Ovary (tissue), 3 donors: Measurements from ENCODE around the gene SUB1.

ENCODE experiments used
- EP300 ChIP-seq: sonication (generic); formaldehyde crosslinking; IDR thresholded peaks from one replicate; pipeline ENCODE4 v1.6.1; 2017; ENCODE audit warnings: antibody characterized with exemption
- POLR2A ChIP-seq: fragments of 450-650 bp; IDR thresholded peaks from one replicate; pipeline ENCODE4 v1.6.1; 2017; ENCODE audit warnings: antibody characterized with exemption, mild to moderate bottlenecking, moderate library complexity
- TF ChIP-seq, protein P1 (sequence below), 3 donors: fragments of 450-650 bp in 2 of 3; fragments of 200-600 bp in 1 of 3; IDR thresholded peaks; one replicate each; pipeline versions ENCODE4 v1.5.1 to v1.8.0; 2016 to 2022; ENCODE audit warnings: antibody characterized with exemption in 3 of 3, mild to moderate bottlenecking in 1 of 3
- donor health status: DM: no; HTN: no; CAD: no.

DNA sequence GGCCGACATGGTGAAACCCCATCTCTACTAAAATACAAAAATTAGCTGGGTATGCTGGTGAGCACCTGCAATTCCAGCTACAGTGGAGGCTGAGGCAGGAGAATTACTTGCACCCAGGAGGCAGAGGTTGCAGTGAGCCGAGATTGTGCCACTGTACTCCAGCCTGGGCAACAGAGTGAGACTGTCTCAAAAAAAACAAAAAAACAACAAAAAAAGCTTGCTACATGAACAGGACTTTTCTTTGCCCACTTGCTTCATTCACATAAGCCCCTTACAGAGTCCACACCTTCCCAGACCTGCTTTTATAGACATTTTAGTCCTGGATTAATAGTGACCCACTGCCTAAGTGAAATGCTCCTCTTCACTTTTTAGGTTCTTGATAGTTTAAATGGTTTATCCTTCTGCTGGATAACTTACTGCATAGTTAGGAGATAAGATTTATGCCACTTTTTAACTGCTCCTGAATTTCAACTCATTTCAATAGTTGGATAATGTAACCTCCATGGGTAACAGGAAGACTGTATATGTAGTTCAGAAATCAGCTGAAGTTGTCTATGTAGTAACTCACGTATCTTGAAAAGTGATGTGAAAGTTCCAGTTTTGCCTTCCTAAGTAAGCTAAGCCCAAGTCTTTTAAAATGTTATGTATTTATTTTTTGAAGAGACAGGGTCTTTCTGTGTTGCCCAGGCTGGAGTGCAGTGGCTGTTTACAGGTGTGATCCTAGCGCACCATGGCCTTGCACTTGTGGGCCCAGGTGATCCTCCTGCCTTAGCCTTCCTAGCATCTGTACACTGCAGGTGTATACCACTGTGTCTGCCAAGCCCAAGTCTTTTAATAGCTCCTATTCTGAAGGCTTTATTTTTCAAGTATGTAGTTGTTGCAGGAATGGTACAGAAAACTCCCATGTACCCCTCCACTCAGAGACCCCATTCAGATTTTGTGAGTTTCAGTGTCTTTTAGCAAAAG lies 19.7 kb downstream of the SUB1 start:
- TF ChIP-seq POLR2A (no peak), EP300 (no peak)
- TF ChIP-seq, protein P1, sequence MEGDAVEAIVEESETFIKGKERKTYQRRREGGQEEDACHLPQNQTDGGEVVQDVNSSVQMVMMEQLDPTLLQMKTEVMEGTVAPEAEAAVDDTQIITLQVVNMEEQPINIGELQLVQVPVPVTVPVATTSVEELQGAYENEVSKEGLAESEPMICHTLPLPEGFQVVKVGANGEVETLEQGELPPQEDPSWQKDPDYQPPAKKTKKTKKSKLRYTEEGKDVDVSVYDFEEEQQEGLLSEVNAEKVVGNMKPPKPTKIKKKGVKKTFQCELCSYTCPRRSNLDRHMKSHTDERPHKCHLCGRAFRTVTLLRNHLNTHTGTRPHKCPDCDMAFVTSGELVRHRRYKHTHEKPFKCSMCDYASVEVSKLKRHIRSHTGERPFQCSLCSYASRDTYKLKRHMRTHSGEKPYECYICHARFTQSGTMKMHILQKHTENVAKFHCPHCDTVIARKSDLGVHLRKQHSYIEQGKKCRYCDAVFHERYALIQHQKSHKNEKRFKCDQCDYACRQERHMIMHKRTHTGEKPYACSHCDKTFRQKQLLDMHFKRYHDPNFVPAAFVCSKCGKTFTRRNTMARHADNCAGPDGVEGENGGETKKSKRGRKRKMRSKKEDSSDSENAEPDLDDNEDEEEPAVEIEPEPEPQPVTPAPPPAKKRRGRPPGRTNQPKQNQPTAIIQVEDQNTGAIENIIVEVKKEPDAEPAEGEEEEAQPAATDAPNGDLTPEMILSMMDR (IDR thresholded peaks at IDR 0.05), result no peak
